ENCODE data around the gene HORMAD1. TPM values are rescaled to one million over a fixed set of nuclear protein-coding genes. Genes with fewer than 3 reads are reported as not detected.
"Not testable (repeated sequence)": the region's sequence is repeated elsewhere in the genome, so short reads cannot be mapped to it uniquely, and the experiment has no call there.

The HORMAD1 gene
- total and polyA plus RNA-seq, 2 donors (not counting 1 experiment from before 2014, with no cell fraction given) = not detected

DNA sequence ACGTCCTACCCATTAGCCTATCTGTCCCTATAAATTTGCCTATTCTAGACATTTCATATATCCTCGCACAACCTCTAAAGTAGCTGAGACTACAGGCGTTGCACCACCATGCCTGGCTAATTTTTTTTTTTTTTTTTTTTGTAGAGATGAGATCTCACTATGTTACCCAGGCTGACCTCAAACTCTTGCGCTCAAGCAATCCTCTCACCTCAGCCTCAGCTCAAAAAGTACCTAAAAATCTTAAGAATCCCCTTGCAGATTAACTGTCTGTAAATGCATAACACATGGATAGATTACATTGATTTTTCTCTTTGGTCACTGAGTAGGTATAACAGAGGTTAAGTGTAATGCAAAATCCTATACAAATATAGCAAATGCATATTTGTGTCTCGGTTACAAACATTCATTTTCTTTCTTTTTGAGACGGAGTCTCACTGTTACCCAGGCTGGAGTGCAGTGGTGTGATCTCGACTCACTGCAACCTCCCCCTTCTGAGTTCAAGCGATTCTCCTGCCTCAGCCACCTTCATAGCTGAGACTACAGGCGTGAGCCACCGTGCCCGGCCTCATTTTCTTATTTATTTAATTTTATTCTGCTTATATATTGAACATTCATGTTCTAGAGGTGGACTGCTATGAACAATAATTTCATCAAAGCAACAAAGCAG lies 2.3 kb downstream of the HORMAD1 start:
- Histone ChIP-seq H3K4me2 (ENCODE audit: extremely low read depth, insufficient read depth, low read length) (no peak overlapping the region), H3K4me1 (ENCODE audit: control insufficient read depth, extremely low read depth, insufficient read depth, low read length) (no peaks in the 10 kb centered on the region), H2AFZ (ENCODE audit: low read length) (no peak overlapping the region), H3K9me3 (ENCODE audit: control insufficient read depth, insufficient read depth, low read depth, low read length) (no peaks in the 10 kb centered on the region), H3K9ac (ENCODE audit: insufficient read depth, low read length) (no peak overlapping the region), H3K36me3 (ENCODE audit: control insufficient read depth, insufficient read depth, low read length) (no peaks in the 10 kb centered on the region), H4K20me1 (ENCODE audit: control insufficient read depth, extremely low read depth, insufficient read depth, low read length) (no peaks in the 10 kb centered on the region), H3K27me3 (ENCODE audit: control insufficient read depth, insufficient read depth, low read length) (no peaks in the 10 kb centered on the region), H3K4me3 (replicated peaks in 1 of 4; ENCODE audit: control extremely low read depth in 1 of 4, insufficient read depth in 1 of 4, low read depth in 3 of 4, low read length in 4 of 4) (no peak overlapping the region), H3K27ac (ENCODE audit: insufficient read depth, low read length) (no peak overlapping the region), H3K79me2 (ENCODE audit: control insufficient read depth, insufficient read depth, low read length) (no peaks in the 10 kb centered on the region)
- no peak for TF ChIP-seq EZH2 (IDR thresholded peaks at IDR 0.05; ENCODE audit: low read length, missing control alignments)
- TF ChIP-seq, protein P1, sequence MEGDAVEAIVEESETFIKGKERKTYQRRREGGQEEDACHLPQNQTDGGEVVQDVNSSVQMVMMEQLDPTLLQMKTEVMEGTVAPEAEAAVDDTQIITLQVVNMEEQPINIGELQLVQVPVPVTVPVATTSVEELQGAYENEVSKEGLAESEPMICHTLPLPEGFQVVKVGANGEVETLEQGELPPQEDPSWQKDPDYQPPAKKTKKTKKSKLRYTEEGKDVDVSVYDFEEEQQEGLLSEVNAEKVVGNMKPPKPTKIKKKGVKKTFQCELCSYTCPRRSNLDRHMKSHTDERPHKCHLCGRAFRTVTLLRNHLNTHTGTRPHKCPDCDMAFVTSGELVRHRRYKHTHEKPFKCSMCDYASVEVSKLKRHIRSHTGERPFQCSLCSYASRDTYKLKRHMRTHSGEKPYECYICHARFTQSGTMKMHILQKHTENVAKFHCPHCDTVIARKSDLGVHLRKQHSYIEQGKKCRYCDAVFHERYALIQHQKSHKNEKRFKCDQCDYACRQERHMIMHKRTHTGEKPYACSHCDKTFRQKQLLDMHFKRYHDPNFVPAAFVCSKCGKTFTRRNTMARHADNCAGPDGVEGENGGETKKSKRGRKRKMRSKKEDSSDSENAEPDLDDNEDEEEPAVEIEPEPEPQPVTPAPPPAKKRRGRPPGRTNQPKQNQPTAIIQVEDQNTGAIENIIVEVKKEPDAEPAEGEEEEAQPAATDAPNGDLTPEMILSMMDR (conservative IDR thresholded peaks at IDR 0.05 in 1 of 2, IDR thresholded peaks at IDR 0.05 in 1 of 2; ENCODE audit: low read depth in 1 of 2, low read length in 2 of 2) = no peak
- no peak for DNase-seq (ENCODE audit: low read depth in 2 of 2)

DNA sequence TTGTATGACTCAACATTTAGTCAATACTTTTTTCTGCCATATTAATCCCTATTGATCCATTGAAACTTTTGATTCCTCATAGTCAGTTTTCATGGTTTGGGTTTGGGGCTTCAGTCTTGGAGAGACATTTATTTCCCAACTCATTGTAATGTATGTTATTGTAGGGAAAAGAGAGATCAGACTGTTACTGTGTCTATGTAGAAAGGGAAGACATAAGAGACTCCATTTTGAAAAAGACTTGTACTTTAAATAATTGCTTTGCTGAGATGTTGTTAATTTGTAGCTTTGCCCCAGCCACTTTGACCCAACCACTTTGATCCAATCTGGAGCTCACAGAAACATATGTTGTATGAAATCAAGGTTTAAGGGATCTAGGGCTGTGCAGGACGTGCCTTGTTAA lies 11.7 kb downstream of the HORMAD1 start:
- not testable (repeated sequence) for H3K4me1 ChIP-seq (ENCODE audit: control insufficient read depth, extremely low read depth, insufficient read depth, low read length); H3K4me2 ChIP-seq (ENCODE audit: extremely low read depth, insufficient read depth, low read length); H3K9me3 ChIP-seq (ENCODE audit: control insufficient read depth, insufficient read depth, low read depth, low read length); H3K9ac ChIP-seq (ENCODE audit: insufficient read depth, low read length); H3K27me3 ChIP-seq (ENCODE audit: control insufficient read depth, insufficient read depth, low read length); H3K79me2 ChIP-seq (ENCODE audit: control insufficient read depth, insufficient read depth, low read length); H4K20me1 ChIP-seq (ENCODE audit: control insufficient read depth, extremely low read depth, insufficient read depth, low read length); H3K36me3 ChIP-seq (ENCODE audit: control insufficient read depth, insufficient read depth, low read length); DNase-seq (ENCODE audit: low read depth in 2 of 2); H3K4me3 ChIP-seq (replicated peaks in 1 of 4; ENCODE audit: control extremely low read depth in 1 of 4, insufficient read depth in 1 of 4, low read depth in 3 of 4, low read length in 4 of 4); H3K27ac ChIP-seq (ENCODE audit: insufficient read depth, low read length); H2AFZ ChIP-seq (ENCODE audit: low read length)

DNA sequence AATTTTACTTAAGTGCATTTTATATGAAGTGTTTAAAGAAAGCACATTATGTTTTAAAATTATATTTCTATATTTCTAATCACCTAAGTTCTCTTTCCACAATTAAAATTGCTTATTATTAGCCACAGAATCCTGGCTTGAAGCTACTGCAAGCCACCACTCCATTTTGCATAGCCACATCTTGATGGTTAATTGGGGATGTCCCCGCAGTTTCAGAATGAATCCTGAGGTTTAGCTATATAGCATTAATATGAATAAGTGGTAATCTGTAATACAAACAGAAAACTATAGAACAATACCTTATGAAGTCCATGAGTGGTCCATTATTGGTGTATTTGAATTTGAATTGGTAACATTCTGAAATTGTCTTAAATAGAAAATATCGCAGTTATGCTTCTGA lies 12.1 kb downstream of the HORMAD1 start:
- Histone ChIP-seq H3K79me2 (ENCODE audit: control insufficient read depth, insufficient read depth, low read length) (no peaks in the 10 kb centered on the region), H3K4me1 (ENCODE audit: control insufficient read depth, extremely low read depth, insufficient read depth, low read length) (no peaks in the 10 kb centered on the region), H3K27me3 (ENCODE audit: control insufficient read depth, insufficient read depth, low read length) (no peaks in the 10 kb centered on the region), H3K36me3 (ENCODE audit: control insufficient read depth, insufficient read depth, low read length) (no peaks in the 10 kb centered on the region), H3K9ac (ENCODE audit: insufficient read depth, low read length) (no peak overlapping the region), H3K27ac (ENCODE audit: insufficient read depth, low read length) (no peak overlapping the region), H2AFZ (ENCODE audit: low read length) (no peak overlapping the region), H3K9me3 (ENCODE audit: control insufficient read depth, insufficient read depth, low read depth, low read length) (no peaks in the 10 kb centered on the region), H3K4me2 (ENCODE audit: extremely low read depth, insufficient read depth, low read length) (no peak overlapping the region), H3K4me3 (replicated peaks in 1 of 4; ENCODE audit: control extremely low read depth in 1 of 4, insufficient read depth in 1 of 4, low read depth in 3 of 4, low read length in 4 of 4) (no peak overlapping the region), H4K20me1 (ENCODE audit: control insufficient read depth, extremely low read depth, insufficient read depth, low read length) (no peaks in the 10 kb centered on the region)
- DNase-seq (ENCODE audit: low read depth in 2 of 2) = no peak
- TF ChIP-seq, protein P1 (conservative IDR thresholded peaks at IDR 0.05 in 1 of 2, IDR thresholded peaks at IDR 0.05 in 1 of 2; ENCODE audit: low read depth in 1 of 2, low read length in 2 of 2) = no peak
- TF ChIP-seq EZH2 (IDR thresholded peaks at IDR 0.05; ENCODE audit: low read length, missing control alignments) = no peak

Data from fibroblast of lung (primary cell).